ENCODE measurements around the gene GKN1.

GKN1 gene

GRCh38 chr2:68974251-68974650 is at the start of gene GKN1:
TSS of gene GKN1 (plus strand) at chr2:68974636. CDS start at chr2:68974678, 42 bp downstream.
- ChIA-PET CTCF (interaction anchor here (0.6 to 1.8 kb wide), 2 partner anchors 49 to 692 kb away, joined by 3 to 4 read pairs; no protein-coding TSS in a partner anchor), POLR2A (ENCODE audit: low non-redundant PET) (no interaction called here)
- H3K27ac ChIP-seq, result no peak within 1 kb of the TSS
- TF ChIP-seq, protein P1, sequence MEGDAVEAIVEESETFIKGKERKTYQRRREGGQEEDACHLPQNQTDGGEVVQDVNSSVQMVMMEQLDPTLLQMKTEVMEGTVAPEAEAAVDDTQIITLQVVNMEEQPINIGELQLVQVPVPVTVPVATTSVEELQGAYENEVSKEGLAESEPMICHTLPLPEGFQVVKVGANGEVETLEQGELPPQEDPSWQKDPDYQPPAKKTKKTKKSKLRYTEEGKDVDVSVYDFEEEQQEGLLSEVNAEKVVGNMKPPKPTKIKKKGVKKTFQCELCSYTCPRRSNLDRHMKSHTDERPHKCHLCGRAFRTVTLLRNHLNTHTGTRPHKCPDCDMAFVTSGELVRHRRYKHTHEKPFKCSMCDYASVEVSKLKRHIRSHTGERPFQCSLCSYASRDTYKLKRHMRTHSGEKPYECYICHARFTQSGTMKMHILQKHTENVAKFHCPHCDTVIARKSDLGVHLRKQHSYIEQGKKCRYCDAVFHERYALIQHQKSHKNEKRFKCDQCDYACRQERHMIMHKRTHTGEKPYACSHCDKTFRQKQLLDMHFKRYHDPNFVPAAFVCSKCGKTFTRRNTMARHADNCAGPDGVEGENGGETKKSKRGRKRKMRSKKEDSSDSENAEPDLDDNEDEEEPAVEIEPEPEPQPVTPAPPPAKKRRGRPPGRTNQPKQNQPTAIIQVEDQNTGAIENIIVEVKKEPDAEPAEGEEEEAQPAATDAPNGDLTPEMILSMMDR (conservative IDR thresholded peaks at IDR 0.05; ENCODE audit: low read depth), result no peak
- no peak for DNase-seq (ENCODE audit: low spot score)

- H3K27ac ChIP-seq, result no peak overlapping the region
- TF ChIP-seq, protein P1 (conservative IDR thresholded peaks at IDR 0.05; ENCODE audit: low read depth), result peak; percentile 98
- ChIA-PET CTCF (interaction anchor here (0.5 to 3.5 kb wide), 29 partner anchors 9 to 1729 kb away, joined by 3 to 37 read pairs (median 4); partner anchors contain the start of gene GKN1), POLR2A (ENCODE audit: low non-redundant PET) (no interaction called here)
- peak; percentile 78 for DNase-seq (ENCODE audit: low spot score)
Measured at GRCh38 chr2:68925295-68925896, 49.0 kb upstream of the GKN1 start.

DNA sequence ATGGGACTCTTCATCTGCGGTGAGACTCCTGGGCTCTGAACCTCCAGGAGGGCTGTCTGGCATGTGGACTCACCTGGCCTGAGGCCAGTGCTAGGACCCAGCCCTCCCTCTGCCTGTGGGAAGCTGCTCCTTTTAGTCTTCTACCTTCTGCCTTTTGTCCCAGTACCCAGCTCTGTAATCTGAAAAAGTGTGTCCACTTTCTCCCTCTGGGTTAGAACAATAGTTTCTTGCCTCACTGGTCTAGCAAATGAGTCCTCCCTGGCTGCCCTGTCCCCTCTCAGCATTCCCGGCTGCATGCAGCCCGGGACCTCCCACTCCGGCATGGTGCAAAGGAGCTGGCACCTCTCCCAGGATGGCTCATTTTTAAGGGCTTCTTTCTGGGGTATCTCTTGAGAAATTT is 47.6 kb upstream of the GKN1 start:
- H3K27ac ChIP-seq, result no peak overlapping the region
- TF ChIP-seq, protein P1 (conservative IDR thresholded peaks at IDR 0.05; ENCODE audit: low read depth), result no peak
- no peak for DNase-seq (ENCODE audit: low spot score)
- CTCF ChIA-PET, result interaction anchor here (0.5 to 3.5 kb wide), 6 partner anchors 46 to 464 kb away, joined by 3 to 37 read pairs (median 4); no protein-coding TSS in a partner anchor
- POLR2A ChIA-PET (ENCODE audit: low non-redundant PET), result no interaction called here

- ChIA-PET POLR2A (ENCODE audit: low non-redundant PET) (no interaction called here), CTCF (interaction anchor here (0.5 to 0.8 kb wide), 2 partner anchors 12 to 389 kb away, joined by 3 to 5 read pairs; no protein-coding TSS in a partner anchor)
- no peak for DNase-seq (ENCODE audit: low spot score)
- TF ChIP-seq, protein P1 (conservative IDR thresholded peaks at IDR 0.05; ENCODE audit: low read depth), result no peak
- H3K27ac ChIP-seq, result no peak overlapping the region
Measured at GRCh38 chr2:68931149-68931711, 43.2 kb upstream of the GKN1 start.

DNA sequence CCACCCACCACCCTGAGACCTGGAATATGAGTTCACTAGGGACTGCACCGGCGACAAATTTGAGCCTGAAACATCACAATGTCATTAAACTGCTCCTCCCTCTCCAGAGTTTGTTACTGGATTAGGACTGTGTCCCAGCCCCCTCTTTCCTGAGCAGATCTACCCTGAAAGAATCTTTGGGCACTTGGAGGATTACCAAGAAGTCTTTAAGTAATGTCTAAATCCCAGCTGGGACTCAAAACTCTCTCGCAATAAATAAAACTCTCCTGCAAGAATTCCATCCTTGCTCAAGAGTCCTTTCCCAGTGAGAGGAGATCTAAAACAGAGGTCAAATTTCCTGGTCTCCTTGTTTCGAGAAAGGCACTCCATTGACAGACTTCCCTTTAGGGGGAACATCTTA is 42.6 kb upstream of the GKN1 start:
- TF ChIP-seq, protein P1 (conservative IDR thresholded peaks at IDR 0.05; ENCODE audit: low read depth), result no peak
- ChIA-PET CTCF (interaction anchor here (0.8 to 1.1 kb wide), 2 partner anchors 12 kb away, joined by 3 to 5 read pairs; no protein-coding TSS in a partner anchor), POLR2A (ENCODE audit: low non-redundant PET) (no interaction called here)
- DNase-seq (ENCODE audit: low spot score), result no peak
- H3K27ac ChIP-seq, result no peak overlapping the region

GRCh38 chr2:68932402-68932801 is 42.0 kb upstream of the GKN1 start:
- ChIA-PET POLR2A (ENCODE audit: low non-redundant PET) (no interaction called here), CTCF (interaction anchor here (1.1 kb wide), 1 partner anchor 11 kb away, joined by 3 read pairs; no protein-coding TSS in a partner anchor)
- no peak overlapping the region for H3K27ac ChIP-seq

More at GRCh38 chr2:68932402-68932801, 42.0 kb upstream of the GKN1 start:
- TF ChIP-seq, protein P1 (conservative IDR thresholded peaks at IDR 0.05; ENCODE audit: low read depth), result no peak
- DNase-seq (ENCODE audit: low spot score), result no peak
